Ishikawa (cell line): ENCODE measurements around the gene TM4SF18.

Source experiments
- CEBPB ChIP-seq: IDR thresholded peaks from 2 replicates; pipeline ENCODE4 v1.6.1; 2012
- CREB1 ChIP-seq: IDR thresholded peaks from 2 replicates; pipeline ENCODE4 v1.6.1; 2012; ENCODE audit warnings: low read depth
- EGR1 ChIP-seq: IDR thresholded peaks from 2 replicates; pipeline ENCODE4 v1.6.1; 2012
- EP300 ChIP-seq: IDR thresholded peaks from 2 replicates; pipeline ENCODE4 v1.6.1; 2012; ENCODE audit warnings: borderline replicate concordance
- FOXM1 ChIP-seq: IDR thresholded peaks from 2 replicates; pipeline ENCODE4 v1.6.1; 2012; ENCODE audit warnings: low read depth, borderline replicate concordance
- MAX ChIP-seq: IDR thresholded peaks from 2 replicates; pipeline ENCODE4 v1.6.1; 2012
- NFIC ChIP-seq: IDR thresholded peaks from 2 replicates; pipeline ENCODE4 v1.6.1; 2012
- RAD21 ChIP-seq: IDR thresholded peaks from 2 replicates; pipeline ENCODE4 v1.6.1; 2012; ENCODE audit warnings: low read depth
- REST ChIP-seq: IDR thresholded peaks from 2 replicates; pipeline ENCODE4 v1.6.1; 2012; ENCODE audit warnings: low read depth, mild to moderate bottlenecking
- TAF1 ChIP-seq: IDR thresholded peaks from 2 replicates; pipeline ENCODE4 v1.6.1; 2012; ENCODE audit warnings: low read depth, mild to moderate bottlenecking
- TCF12 ChIP-seq: IDR thresholded peaks from 2 replicates; pipeline ENCODE4 v1.6.1; 2012; ENCODE audit warnings: low read depth
- TEAD4 ChIP-seq: IDR thresholded peaks from 2 replicates; pipeline ENCODE4 v1.6.1; 2012
- USF1 ChIP-seq: IDR thresholded peaks from 2 replicates; pipeline ENCODE4 v1.6.1; 2012
- YY1 ChIP-seq: IDR thresholded peaks from 2 replicates; pipeline ENCODE4 v1.6.1; 2012; ENCODE audit warnings: low read depth
- ZBTB7A ChIP-seq: IDR thresholded peaks from 2 replicates; pipeline ENCODE4 v1.6.1; 2012; ENCODE audit warnings: low read depth

Gene TM4SF18

GRCh38 chr3:149373235-149374125 lies 40.0 kb upstream of the TM4SF18 start:
- TF ChIP-seq YY1 (no peak), CEBPB (0 out of 2 replicates have a peak, but pooled peaks have one; percentile 4)

- TF ChIP-seq YY1, result no peak
- TF ChIP-seq TCF12, result no peak
- no peak for TF ChIP-seq FOXM1
- TF ChIP-seq REST, result no peak
- no peak for TF ChIP-seq TAF1
- no peak for TF ChIP-seq USF1
- no peak for TF ChIP-seq EGR1
- no peak for TF ChIP-seq CREB1
- no peak for TF ChIP-seq ZBTB7A
Observed at GRCh38 chr3:149371723-149372114, 38.3 kb upstream of the TM4SF18 start.

GRCh38 chr3:149371001-149371722 lies 37.7 kb upstream of the TM4SF18 start:
- TF ChIP-seq ZBTB7A (no peak), CEBPB (peak; percentile 58)

- TF ChIP-seq USF1, result no peak
- TF ChIP-seq NFIC, result peak; percentile 21; the same call in 1 of the 2 replicates
- TF ChIP-seq EP300, result no peak
Observed at GRCh38 chr3:149369991-149370866, 36.8 kb upstream of the TM4SF18 start.

GRCh38 chr3:149368674-149369497 lies 35.5 kb upstream of the TM4SF18 start:
- TF ChIP-seq NFIC, result no peak
- TF ChIP-seq EGR1, result no peak
- TF ChIP-seq CREB1, result no peak
- TF ChIP-seq RAD21, result no peak
- TF ChIP-seq TCF12, result no peak
- no peak for TF ChIP-seq USF1
- no peak for TF ChIP-seq FOXM1
- no peak for TF ChIP-seq TAF1
- no peak for TF ChIP-seq ZBTB7A
- TF ChIP-seq CEBPB, result no peak
- no peak for TF ChIP-seq MAX
- TF ChIP-seq TEAD4, result no peak
- no peak for TF ChIP-seq YY1
- TF ChIP-seq EP300, result no peak
- TF ChIP-seq REST, result no peak
